Hippocampal formation (tissue), 2 donors: Measurements from ENCODE around the gene COPE.
"Not testable (repeated sequence)": the region's sequence is repeated elsewhere in the genome, so short reads cannot be mapped to it uniquely, and the experiment has no call there.

Experiments used
- DNase-seq, 2 donors: peaks; one replicate each; lab custom pipeline; 2025; lab: John Stamatoyannopoulos, UW

Gene COPE

GRCh38 chr19:18940769-18941627, 21.8 kb upstream of the COPE start, which contains the start of gene HOMER3:
Gene HOMER3, minus strand, starts transcription at chr19:18941217. Its CDS starts 2,235 bp downstream, at chr19:18938982.
- DNase-seq = peak; percentile 47 to 81

GRCh38 chr19:18939922-18940768, 21.0 kb upstream of the COPE start:
- peak in 1 of 2 donors; percentile 61 for DNase-seq

- DNase-seq = no peak
Observed at GRCh38 chr19:18939163-18939562, 20.0 kb upstream of the COPE start.

- DNase-seq = no peak
Observed at GRCh38 chr19:18933297-18933696, 14.1 kb upstream of the COPE start.

GRCh38 chr19:18932216-18932841, 13.1 kb upstream of the COPE start:
- DNase-seq = peak in 1 of 2 donors; percentile 72

GRCh38 chr19:18931316-18932162, 12.4 kb upstream of the COPE start:
- no peak for DNase-seq

GRCh38 chr19:18929311-18929710, 10.1 kb upstream of the COPE start:
- no peak for DNase-seq

- DNase-seq = no peak
Observed at GRCh38 chr19:18928018-18928805, 9.0 kb upstream of the COPE start.

GRCh38 chr19:18924684-18925213, 5.6 kb upstream of the COPE start:
- no peak for DNase-seq

GRCh38 chr19:18922228-18922985, 3.2 kb upstream of the COPE start:
- no peak for DNase-seq

- no peak for DNase-seq
Observed at GRCh38 chr19:18921593-18921992, 2.4 kb upstream of the COPE start.

- no peak for DNase-seq
Observed at GRCh38 chr19:18920400-18920799, 1.2 kb upstream of the COPE start.

- DNase-seq = no peak
Observed at GRCh38 chr19:18919900-18920214, 670 bp upstream of the COPE start.

GRCh38 chr19:18917593-18917992, 1.6 kb downstream of the COPE start:
- not testable (repeated sequence) for DNase-seq

- DNase-seq = peak; percentile 67 to 68
Observed at GRCh38 chr19:18915639-18916038, 3.5 kb downstream of the COPE start.

GRCh38 chr19:18913466-18913865, 5.7 kb downstream of the COPE start:
- DNase-seq = no peak

- DNase-seq = no peak
Observed at GRCh38 chr19:18912933-18913332, 6.3 kb downstream of the COPE start.

- DNase-seq = no peak
Observed at GRCh38 chr19:18910801-18911436, 8.3 kb downstream of the COPE start.

GRCh38 chr19:18910010-18910409, 9.2 kb downstream of the COPE start:
- no peak for DNase-seq
